Left ventricle myocardium inferior (tissue), 1 donor: Measurements from ENCODE around the gene NRTN. TPM values are rescaled to one million over a fixed set of nuclear protein-coding genes. Genes with fewer than 3 reads are reported as not detected.
A peak's percentile ranks its signal among the peaks of the same experiment; 100 is the strongest.

Experiments used
- DNase-seq: peaks from one replicate; pipeline ENCODE4 v3.0.0-alpha.2; 2020
- H3K27ac ChIP-seq: fragments of 200-600 bp; replicated peaks from 2 replicates; pipeline ENCODE4 v1.8.0; 2021
- H3K27me3 ChIP-seq: fragments of 200-600 bp; 2 replicates; pipeline ENCODE4 v1.8.0; 2021; ENCODE audit warnings: low read depth
- H3K36me3 ChIP-seq: fragments of 200-600 bp; 2 replicates; pipeline ENCODE4 v1.8.0; 2021
- H3K4me1 ChIP-seq: fragments of 200-600 bp; 2 replicates; pipeline ENCODE4 v1.8.0; 2021
- H3K4me3 ChIP-seq: fragments of 200-600 bp; 2 replicates; pipeline ENCODE4 v1.8.0; 2021; ENCODE audit warnings: mild to moderate bottlenecking, moderate library complexity
- H3K9me3 ChIP-seq: fragments of 200-600 bp; replicated peaks from 2 replicates; pipeline ENCODE4 v1.8.0; 2021
- CTCF ChIP-seq: fragments of 200-600 bp; IDR thresholded peaks from 2 replicates; pipeline ENCODE4 v1.8.0; 2021; ENCODE audit warnings: antibody characterized with exemption, mild to moderate bottlenecking, borderline replicate concordance
- intact Hi-C: fragments of 100-400 bp; cut with micrococcal nuclease; formaldehyde crosslinking; loops from one replicate; pipeline ENCODE4 v1.11.0; 2022
- total RNA-seq: library from RNA; stranded (reverse); fragmentation: NEBNext Ultra II Directional; extraction: Animal tissue kit (Norgen Biotek cat#: 25700); gene quantifications from one replicate; pipeline ENCODE4 v1.2.1, GENCODE V29; 2021
- donor health status: DM: no; HTN: yes; CAD: no; lungs with severe emphysema.

NRTN gene
- total RNA-seq, 1 donor from 2014 or later = 22.8 TPM

- peaks cover 19% of the 10 kb centered on the region for H3K36me3 ChIP-seq
- H3K4me3 ChIP-seq = no peak overlapping the region
- no peaks in the 10 kb centered on the region for H3K9me3 ChIP-seq
- no peak for TF ChIP-seq CTCF
- H3K27me3 ChIP-seq = peaks cover 6% of the 10 kb centered on the region
- peaks cover 14% of the 10 kb centered on the region for H3K4me1 ChIP-seq
- H3K27ac ChIP-seq = no peak overlapping the region
- DNase-seq = no peak
- intact Hi-C loops = no loop called here
Measured at GRCh38 chr19:5793188-5793587, 11.7 kb upstream of the NRTN start.

- no peak overlapping the region for H3K27ac ChIP-seq
- no peak overlapping the region for H3K4me3 ChIP-seq
- peaks cover 21% of the 10 kb centered on the region for H3K4me1 ChIP-seq
- H3K9me3 ChIP-seq = no peaks in the 10 kb centered on the region
- no peak for DNase-seq
- intact Hi-C loops = no loop called here
- H3K36me3 ChIP-seq = no peaks in the 10 kb centered on the region
- TF ChIP-seq CTCF = no peak
- H3K27me3 ChIP-seq = peaks cover 27% of the 10 kb centered on the region
Measured at GRCh38 chr19:5795382-5795919, 9.4 kb upstream of the NRTN start.

- intact Hi-C loops = no loop called here
Measured at GRCh38 chr19:5798244-5798643, 6.6 kb upstream of the NRTN start.

GRCh38 chr19:5799247-5800241 is 5.3 kb upstream of the NRTN start:
- DNase-seq = peak; percentile 45

More at GRCh38 chr19:5798244-5798643, 6.6 kb upstream of the NRTN start:
- no peak overlapping the region for H3K27ac ChIP-seq
- H3K4me1 ChIP-seq = peaks cover 22% of the 10 kb centered on the region
- no peaks in the 10 kb centered on the region for H3K9me3 ChIP-seq
- no peak overlapping the region for H3K4me3 ChIP-seq
- H3K27me3 ChIP-seq = peaks cover 55% of the 10 kb centered on the region
- no peaks in the 10 kb centered on the region for H3K36me3 ChIP-seq
- no peak for DNase-seq
- no peak for TF ChIP-seq CTCF

More at GRCh38 chr19:5799247-5800241, 5.3 kb upstream of the NRTN start:
- TF ChIP-seq CTCF = no peak
- intact Hi-C loops = no loop called here
- H3K9me3 ChIP-seq = no peaks in the 10 kb centered on the region
- peaks cover 68% of the 10 kb centered on the region for H3K27me3 ChIP-seq
- H3K36me3 ChIP-seq = no peaks in the 10 kb centered on the region
- peaks cover 32% of the 10 kb centered on the region for H3K4me1 ChIP-seq
- peak overlapping the region; percentile 52 for H3K27ac ChIP-seq
- H3K4me3 ChIP-seq = no peak overlapping the region
